NCI-H2081 treated with DMSO at 0.1 percent for 48 hours (cell line): ENCODE results near the gene SPDYE3.
A peak's percentile ranks its signal among the peaks of the same experiment; 100 is the strongest.
"Not testable (repeated sequence)": the region's sequence is repeated elsewhere in the genome, so short reads cannot be mapped to it uniquely, and the experiment has no call there.

Experiments used
- DNase-seq: peaks from one replicate; lab custom pipeline; 2025; lab: John Stamatoyannopoulos, UW

Gene SPDYE3

GRCh38 chr7:100288258-100288657 is 19.2 kb upstream of the SPDYE3 start:
- DNase-seq: not testable (repeated sequence)

- not testable (repeated sequence) for DNase-seq
Measured at GRCh38 chr7:100292162-100292561, 15.3 kb upstream of the SPDYE3 start.

DNA sequence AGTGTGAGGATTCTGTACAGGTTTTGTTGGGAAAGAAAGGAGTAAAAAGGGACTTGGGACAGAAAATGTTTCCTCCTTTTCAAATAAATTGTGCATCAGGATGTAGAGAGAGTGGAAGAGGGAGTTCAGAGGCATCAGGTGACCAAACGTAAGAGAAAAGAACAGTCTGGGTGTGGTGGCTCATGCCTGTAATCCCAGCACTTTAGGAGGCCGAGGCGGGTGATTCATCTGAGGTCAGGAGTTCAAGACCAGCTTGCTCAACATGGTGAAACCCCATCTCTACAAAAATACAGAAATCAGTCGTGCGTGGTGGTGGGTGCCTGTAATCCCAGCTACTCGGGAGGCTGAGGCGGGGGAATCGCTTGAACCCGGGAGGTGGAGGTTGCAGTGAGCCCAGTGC is 12.2 kb upstream of the SPDYE3 start:
- DNase-seq: not testable (repeated sequence)

DNA sequence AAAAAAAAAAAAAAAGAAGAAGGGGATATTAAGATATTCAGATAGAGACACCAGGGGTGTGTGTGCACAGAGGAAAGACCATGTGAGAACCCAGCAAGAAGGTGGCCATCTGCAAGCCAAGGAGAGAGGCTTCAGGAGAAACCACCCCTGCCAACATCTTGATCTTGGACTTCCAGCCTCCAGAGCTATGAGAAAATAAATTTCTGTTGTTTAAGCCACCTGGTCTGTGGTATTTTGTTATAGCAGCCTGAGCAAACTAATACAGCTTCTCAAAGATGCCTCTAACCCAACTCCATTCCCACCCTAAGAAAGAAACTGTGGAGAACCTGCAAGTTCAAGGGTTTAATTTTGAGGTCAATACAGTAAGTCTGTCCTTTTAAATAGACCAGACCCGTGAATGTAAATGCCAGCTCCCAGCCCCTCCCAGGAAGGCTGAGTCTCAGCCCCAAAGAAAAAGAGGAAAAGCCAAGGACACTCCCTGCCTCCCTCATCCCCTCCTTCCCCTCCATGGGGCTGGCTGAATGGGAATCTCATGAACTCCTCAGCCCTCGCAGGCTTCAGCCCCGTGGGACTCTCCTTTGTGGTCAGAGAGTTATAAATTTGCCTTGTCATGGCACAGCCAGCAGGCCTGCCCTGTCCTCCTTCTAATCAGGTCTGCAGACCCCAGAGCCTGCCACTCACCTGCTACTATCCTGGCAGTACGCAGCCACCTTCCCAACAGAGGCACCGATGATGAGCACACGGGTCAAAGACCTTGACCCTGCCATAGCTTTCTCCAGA is 9.5 kb upstream of the SPDYE3 start:
- DNase-seq: not testable (repeated sequence)

DNA sequence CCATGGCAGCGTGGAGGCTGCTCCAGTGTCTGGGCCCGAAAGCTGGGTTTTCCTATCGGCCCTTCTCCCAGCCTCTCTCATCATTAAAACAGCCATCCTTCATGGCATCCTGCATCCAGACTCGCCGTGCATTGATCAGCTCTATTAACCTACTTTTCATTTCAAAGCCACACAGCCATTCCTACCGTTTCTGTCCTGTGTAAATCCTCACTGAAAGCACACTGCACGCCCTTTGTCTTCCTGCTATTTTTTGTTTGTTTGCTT is 8.9 kb upstream of the SPDYE3 start:
- DNase-seq: not testable (repeated sequence)

DNA sequence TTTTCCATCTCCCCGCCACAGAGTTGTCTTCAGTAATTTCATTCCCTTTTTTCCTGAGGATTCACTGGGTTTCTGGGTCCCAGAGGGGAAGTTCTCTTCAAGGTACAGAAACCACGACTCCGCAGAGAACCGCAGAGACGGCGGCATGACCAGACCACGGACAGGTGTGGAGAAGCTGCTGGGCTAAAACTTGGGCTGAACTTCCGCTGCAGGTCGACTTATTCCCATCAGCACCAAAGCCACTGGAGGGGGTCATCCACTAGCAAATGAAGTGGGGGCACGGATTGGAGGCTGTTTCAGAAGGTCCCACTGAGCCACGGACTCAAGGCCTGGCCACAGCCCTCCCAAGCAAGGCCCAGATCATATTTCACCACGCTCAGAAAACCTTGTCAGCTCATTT is 3.0 kb upstream of the SPDYE3 start:
- not testable (repeated sequence) for DNase-seq

GRCh38 chr7:100318329-100318728 is 10.8 kb downstream of the SPDYE3 start:
- not testable (repeated sequence) for DNase-seq

- not testable (repeated sequence) for DNase-seq
Measured at GRCh38 chr7:100321648-100322047, 14.1 kb downstream of the SPDYE3 start.

GRCh38 chr7:100324194-100324593 is 16.7 kb downstream of the SPDYE3 start:
- not testable (repeated sequence) for DNase-seq

DNA sequence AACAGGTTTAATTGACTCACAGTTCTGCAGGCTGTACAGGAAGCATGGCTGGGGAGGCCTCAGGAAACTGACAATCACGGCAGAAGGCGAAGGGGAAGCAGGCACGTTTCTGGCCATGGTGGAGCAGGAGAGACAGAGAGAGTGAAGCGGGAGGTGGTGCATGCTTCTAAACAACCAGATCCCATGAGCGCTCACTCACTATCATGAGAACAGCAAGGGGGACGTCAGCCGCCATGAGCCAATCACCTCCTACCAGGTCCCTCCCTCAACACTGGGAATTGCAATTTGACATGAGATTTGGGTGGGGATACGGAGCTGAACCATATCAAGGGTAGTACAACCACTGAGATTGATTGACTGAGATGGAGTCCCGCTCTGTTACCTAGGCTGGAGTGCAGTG is 18.2 kb downstream of the SPDYE3 start:
- DNase-seq: not testable (repeated sequence)

GRCh38 chr7:100326914-100327313 is 19.4 kb downstream of the SPDYE3 start:
- not testable (repeated sequence) for DNase-seq

- DNase-seq: peak; percentile 79
Measured at GRCh38 chr7:100335566-100336466, 28.3 kb downstream of the SPDYE3 start.

DNA sequence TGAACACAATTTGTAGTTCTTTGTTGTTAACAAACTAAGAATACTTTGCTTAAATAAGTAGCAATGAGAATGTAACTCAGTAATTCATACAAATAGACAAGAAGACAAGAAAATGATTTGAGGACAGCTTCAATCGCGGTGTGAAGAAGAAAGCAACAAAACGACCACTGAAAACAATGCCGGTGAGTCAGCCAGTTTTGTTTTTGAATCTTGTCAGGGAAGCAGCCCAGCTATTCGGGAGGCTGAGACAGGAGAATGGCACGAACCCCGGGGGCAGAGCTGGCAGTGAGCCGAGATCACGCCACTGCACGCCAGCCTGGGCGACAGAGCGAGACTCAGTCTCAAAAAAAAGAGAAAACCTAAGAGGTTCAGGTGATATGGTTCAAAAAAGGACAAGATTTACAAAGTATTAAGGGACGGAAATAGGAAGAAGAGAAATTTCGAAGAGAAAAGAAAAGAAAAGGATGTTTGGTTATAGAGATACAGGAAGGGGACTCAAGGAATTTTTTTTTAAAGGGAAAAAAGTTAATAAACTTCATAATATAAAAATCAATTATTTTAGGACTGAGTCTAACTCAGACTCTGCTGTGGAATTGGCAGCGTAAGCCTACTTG is 30.7 kb downstream of the SPDYE3 start:
- DNase-seq: not testable (repeated sequence)

GRCh38 chr7:100341286-100341685 is 33.8 kb downstream of the SPDYE3 start:
- DNase-seq: not testable (repeated sequence)

DNA sequence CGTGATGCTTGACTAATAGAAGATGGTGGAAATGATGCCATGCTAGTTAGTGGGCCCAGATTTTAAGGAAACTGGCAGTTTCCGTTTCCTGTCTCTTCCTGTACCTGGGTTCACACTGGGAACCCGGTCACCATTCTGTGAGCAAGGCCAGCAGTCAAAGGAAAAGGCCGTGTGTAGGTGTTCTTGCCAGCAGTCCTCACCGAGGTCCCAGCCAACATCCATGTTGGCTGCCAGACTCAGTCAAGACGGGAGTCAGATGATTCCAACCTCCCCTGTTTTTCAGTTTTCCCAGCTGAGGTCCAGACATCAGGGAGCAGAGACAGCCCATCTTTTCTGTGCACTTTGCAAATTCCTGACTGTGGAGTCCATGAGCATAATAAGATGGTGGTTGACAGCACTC is 35.3 kb downstream of the SPDYE3 start:
- no peak for DNase-seq

DNA sequence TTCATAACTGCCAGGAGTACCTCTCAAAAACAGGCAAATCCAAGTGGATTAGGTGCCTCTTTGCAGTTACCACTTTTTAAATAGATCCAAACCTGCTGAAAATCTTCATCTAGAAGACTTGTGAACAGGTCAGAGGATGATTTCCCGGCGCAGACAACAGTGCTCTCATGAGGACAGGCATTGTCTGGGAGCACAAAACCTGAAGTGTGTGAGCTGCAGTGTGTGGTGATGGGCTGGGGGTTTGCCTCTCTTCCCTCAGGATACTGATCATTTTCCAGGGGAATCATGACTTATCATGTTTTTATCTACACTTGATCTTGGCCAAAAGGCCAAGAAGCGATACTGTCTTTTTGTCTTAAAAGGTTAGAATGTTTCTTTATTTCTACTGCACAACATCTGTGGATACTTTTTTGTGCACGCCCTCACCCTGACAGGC is 36.6 kb downstream of the SPDYE3 start:
- DNase-seq: not testable (repeated sequence)

GRCh38 chr7:100344560-100345287 is 37.2 kb downstream of the SPDYE3 start:
- DNase-seq: not testable (repeated sequence)

GRCh38 chr7:100345288-100345672 is 37.8 kb downstream of the SPDYE3 start:
- DNase-seq: not testable (repeated sequence)

DNA sequence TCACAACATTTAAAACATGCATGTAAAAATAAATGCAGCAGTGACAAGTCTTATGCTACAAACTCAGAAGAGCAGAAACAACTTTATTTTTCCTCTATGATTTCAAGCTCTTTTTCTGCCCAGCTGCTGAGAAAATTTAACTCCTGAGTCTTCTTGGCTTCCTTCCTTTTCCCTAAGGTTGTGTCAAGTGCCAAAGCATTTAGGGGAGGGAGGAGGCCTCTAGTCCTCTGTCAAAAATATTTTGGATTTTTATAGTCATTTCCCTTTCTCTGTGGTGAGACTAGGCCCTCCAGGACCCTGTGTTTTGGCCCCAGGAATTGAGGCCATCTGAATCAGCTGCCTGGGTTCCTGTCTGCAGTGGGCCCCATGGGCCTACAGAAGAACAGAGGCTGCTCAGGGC is 39.4 kb downstream of the SPDYE3 start:
- no peak for DNase-seq

- no peak for DNase-seq
Measured at GRCh38 chr7:100348805-100349204, 41.3 kb downstream of the SPDYE3 start.

DNA sequence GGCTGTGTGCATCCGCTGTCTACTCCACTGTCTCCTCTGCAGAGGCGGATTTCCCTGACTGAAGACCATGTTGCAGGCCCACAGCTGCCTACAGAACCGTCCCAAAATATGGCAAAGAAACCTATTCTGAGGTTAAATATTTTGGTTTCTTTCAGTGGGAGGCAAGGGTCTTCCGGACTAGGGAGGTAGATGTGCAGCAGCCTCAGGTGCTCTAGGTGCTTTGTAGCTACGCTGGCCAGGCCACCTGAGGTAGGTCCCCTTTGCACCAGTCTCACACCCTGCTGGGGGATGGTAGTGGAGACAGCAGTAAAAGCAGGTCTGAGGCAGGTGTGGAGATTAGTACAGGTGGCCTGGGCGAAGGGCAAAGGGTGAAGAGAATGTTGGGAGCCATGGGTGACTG is 42.3 kb downstream of the SPDYE3 start:
- DNase-seq: no peak

GRCh38 chr7:100351657-100352058 is 44.2 kb downstream of the SPDYE3 start:
- DNase-seq: no peak
